Measurements from ENCODE around the gene PITHD1.
A peak's percentile ranks its signal among the peaks of the same experiment; 100 is the strongest.
"Not testable (repeated sequence)": the region's sequence is repeated elsewhere in the genome, so short reads cannot be mapped to it uniquely, and the experiment has no call there.

Gene PITHD1

DNA sequence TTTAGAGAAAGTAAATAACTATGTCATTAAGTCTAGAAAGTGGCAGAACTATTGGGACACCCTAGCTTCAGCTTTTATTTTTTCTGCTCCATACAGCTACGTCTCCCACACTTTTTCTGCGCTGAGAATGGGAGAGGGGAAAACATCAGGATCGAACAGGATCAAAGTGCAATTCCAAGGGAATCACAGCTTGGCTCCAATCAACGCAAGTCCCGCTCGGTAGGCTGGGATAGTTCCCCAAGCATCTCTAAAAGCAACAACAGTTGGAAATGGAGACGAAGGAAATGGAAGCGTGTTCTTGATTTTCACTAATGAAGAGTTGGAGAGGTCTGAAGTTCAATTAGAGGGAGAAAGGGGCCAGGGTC lies 46.5 kb downstream of the PITHD1 start:
- Histone ChIP-seq H3K9ac (ENCODE audit: low read length) (peak overlapping the region; percentile 93), H3K9me3 (ENCODE audit: low read length) (no peaks in the 10 kb centered on the region), H2AFZ (ENCODE audit: low read length) (no peak overlapping the region), H3K27ac (ENCODE audit: low read depth, low read length, poor library complexity, severe bottlenecking) (peak overlapping the region; percentile 55), H3K27me3 (ENCODE audit: insufficient read depth, low read length) (no peaks in the 10 kb centered on the region), H3F3A (ENCODE audit: insufficient read depth, low read length) (peaks cover 7% of the 10 kb centered on the region; the same call in 1 of the 2 replicates), H3K4me3 (ENCODE audit: low read depth, low read length, poor library complexity, severe bottlenecking) (peak overlapping the region; percentile 85), H3K4me1 (ENCODE audit: insufficient read depth, low read length, severe bottlenecking) (peaks cover 18% of the 10 kb centered on the region), H4K20me1 (ENCODE audit: insufficient read depth, low read length) (no peaks in the 10 kb centered on the region), H3K9me2 (ENCODE audit: low read depth, low read length) (no peaks in the 10 kb centered on the region), H3K36me3 (ENCODE audit: insufficient read depth, low read length) (peaks cover 1% of the 10 kb centered on the region; the same call in 1 of the 2 replicates), H3K79me2 (ENCODE audit: insufficient read depth, low read length) (no peaks in the 10 kb centered on the region), H3K4me2 (ENCODE audit: low read length) (peak overlapping the region; percentile 72)
- TF ChIP-seq, protein P1, sequence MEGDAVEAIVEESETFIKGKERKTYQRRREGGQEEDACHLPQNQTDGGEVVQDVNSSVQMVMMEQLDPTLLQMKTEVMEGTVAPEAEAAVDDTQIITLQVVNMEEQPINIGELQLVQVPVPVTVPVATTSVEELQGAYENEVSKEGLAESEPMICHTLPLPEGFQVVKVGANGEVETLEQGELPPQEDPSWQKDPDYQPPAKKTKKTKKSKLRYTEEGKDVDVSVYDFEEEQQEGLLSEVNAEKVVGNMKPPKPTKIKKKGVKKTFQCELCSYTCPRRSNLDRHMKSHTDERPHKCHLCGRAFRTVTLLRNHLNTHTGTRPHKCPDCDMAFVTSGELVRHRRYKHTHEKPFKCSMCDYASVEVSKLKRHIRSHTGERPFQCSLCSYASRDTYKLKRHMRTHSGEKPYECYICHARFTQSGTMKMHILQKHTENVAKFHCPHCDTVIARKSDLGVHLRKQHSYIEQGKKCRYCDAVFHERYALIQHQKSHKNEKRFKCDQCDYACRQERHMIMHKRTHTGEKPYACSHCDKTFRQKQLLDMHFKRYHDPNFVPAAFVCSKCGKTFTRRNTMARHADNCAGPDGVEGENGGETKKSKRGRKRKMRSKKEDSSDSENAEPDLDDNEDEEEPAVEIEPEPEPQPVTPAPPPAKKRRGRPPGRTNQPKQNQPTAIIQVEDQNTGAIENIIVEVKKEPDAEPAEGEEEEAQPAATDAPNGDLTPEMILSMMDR (IDR thresholded peaks at IDR 0.05; ENCODE audit: low read length): no peak
- no peak for TF ChIP-seq EZH2 (IDR thresholded peaks at IDR 0.05; ENCODE audit: borderline replicate concordance, low read length)

DNA sequence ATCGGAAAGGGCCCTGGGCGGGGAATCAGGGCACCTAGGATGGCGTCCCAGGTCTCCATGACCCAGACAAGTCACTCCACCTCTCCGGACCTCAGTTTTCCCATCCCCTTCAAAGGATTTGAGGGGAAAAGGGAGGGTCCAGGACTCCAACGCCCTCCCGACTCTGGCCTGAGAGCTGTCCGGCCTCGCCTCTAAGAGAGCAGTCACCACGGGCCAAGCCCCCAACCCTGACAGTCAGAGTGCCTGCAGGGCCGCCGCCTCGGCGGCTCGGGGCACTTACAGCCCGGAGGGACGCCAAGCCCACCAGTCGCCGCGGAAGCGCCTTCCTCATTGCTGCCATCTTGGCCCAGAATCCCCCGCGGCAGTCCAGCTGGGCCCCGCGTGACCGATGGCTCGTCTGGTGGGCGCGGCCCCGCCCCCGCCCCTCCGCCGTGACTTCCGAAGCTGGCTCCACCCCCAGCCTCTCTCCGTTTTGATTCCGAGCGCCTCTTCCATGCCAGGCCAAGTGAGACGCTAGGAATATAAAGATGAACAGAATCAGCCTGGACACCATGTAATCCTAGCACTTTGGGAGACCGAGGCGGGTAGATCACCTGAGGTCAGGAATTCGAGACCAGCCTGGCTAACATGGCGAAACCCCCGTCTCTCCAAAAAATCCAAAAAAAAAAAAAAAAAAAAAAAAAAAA lies 47.0 kb downstream of the PITHD1 start, which contains the start of gene HMGCL:
HMGCL (minus strand) TSS at position 354 of the 686 bp plus-strand sequence; CDS start at position 340, 14 bp downstream.
- Histone ChIP-seq H2AFZ (ENCODE audit: low read length) (no peak within 1 kb of the TSS), H3K79me2 (ENCODE audit: insufficient read depth, low read length) (no peaks in the 10 kb centered on the region), H3K4me3 (ENCODE audit: low read depth, low read length, poor library complexity, severe bottlenecking) (peak within 1 kb of the TSS; percentile 85), H3K9me3 (ENCODE audit: low read length) (no peaks in the 10 kb centered on the region), H3K9me2 (ENCODE audit: low read depth, low read length) (no peaks in the 10 kb centered on the region), H3K4me1 (ENCODE audit: insufficient read depth, low read length, severe bottlenecking) (peaks cover 18% of the 10 kb centered on the region), H3K9ac (ENCODE audit: low read length) (peak within 1 kb of the TSS; percentile 93), H3K4me2 (ENCODE audit: low read length) (peak within 1 kb of the TSS; percentile 72), H3K27ac (ENCODE audit: low read depth, low read length, poor library complexity, severe bottlenecking) (peak within 1 kb of the TSS; percentile 55), H3K36me3 (ENCODE audit: insufficient read depth, low read length) (no peaks in the 10 kb centered on the region), H3F3A (ENCODE audit: insufficient read depth, low read length) (peaks cover 7% of the 10 kb centered on the region; the same call in 1 of the 2 replicates), H3K27me3 (ENCODE audit: insufficient read depth, low read length) (no peaks in the 10 kb centered on the region), H4K20me1 (ENCODE audit: insufficient read depth, low read length) (no peaks in the 10 kb centered on the region)
- no peak for TF ChIP-seq EZH2 (IDR thresholded peaks at IDR 0.05; ENCODE audit: borderline replicate concordance, low read length)
- TF ChIP-seq, protein P1 (IDR thresholded peaks at IDR 0.05; ENCODE audit: low read length): no peak

DNA sequence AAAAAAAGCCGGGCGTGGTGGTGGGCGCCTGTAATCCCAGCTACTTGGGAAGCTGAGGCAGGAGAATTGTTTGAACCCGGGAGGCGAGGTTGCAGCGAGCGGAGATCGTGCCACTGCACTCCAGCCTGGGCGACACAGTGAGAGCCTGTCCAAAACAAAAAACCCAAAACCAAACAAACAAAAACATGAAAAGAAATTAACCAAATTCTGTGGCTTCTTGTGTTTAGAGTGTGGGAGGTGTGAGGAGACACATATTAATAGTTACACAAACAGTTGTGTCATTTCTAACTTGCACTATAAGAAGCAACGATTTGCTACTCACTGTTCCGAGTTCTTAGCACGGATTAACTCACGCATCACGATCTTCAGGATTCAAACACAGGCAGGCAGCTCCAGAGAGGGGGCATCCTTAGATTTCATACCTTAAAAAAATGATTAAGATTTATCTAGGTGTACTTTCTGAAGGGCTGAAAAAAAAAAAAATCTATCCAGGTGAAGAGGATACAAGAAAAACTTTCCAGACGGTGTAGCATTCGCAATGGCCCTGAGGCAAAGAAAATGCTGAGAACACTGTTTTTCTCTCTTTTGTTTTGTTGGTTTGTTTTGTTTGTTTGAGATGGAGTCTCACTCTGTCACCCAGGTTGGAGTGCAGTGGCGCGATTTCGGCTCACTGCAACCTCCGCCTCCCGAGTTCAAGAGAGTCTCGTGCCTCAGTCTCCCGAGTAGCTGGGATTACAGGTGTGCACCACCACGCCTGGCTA lies 47.7 kb downstream of the PITHD1 start:
- Histone ChIP-seq H3K9me3 (ENCODE audit: low read length) (no peaks in the 10 kb centered on the region), H3F3A (ENCODE audit: insufficient read depth, low read length) (peaks cover 7% of the 10 kb centered on the region; the same call in 1 of the 2 replicates), H3K4me2 (ENCODE audit: low read length) (peak overlapping the region; percentile 72), H3K36me3 (ENCODE audit: insufficient read depth, low read length) (no peaks in the 10 kb centered on the region), H4K20me1 (ENCODE audit: insufficient read depth, low read length) (no peaks in the 10 kb centered on the region), H3K9ac (ENCODE audit: low read length) (peak overlapping the region; percentile 93), H3K9me2 (ENCODE audit: low read depth, low read length) (no peaks in the 10 kb centered on the region), H3K4me3 (ENCODE audit: low read depth, low read length, poor library complexity, severe bottlenecking) (peak overlapping the region; percentile 85), H3K27me3 (ENCODE audit: insufficient read depth, low read length) (no peaks in the 10 kb centered on the region), H3K79me2 (ENCODE audit: insufficient read depth, low read length) (no peaks in the 10 kb centered on the region), H2AFZ (ENCODE audit: low read length) (no peak overlapping the region), H3K4me1 (ENCODE audit: insufficient read depth, low read length, severe bottlenecking) (peaks cover 18% of the 10 kb centered on the region), H3K27ac (ENCODE audit: low read depth, low read length, poor library complexity, severe bottlenecking) (peak overlapping the region; percentile 10)
- no peak for TF ChIP-seq EZH2 (IDR thresholded peaks at IDR 0.05; ENCODE audit: borderline replicate concordance, low read length)
- TF ChIP-seq, protein P1 (IDR thresholded peaks at IDR 0.05; ENCODE audit: low read length): no peak

DNA sequence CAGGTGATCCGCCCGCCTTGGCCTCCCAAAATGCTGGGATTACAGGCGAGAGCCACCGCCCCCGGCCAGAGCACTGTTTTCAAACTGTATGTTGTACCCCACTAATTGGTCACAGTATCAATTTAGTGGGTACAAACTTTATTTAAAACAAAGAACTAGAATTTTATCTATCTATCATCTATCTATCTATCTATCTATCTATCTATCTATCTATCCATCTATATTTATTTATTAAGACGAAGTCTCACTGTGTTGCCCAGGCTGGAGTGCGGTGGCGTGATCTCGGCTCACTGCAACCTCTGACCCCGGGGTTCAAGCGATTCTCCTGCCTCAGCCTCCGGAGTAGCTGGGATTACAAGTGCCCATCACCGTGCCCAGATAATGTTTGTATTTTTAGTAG lies 48.4 kb downstream of the PITHD1 start:
- H2AFZ ChIP-seq (ENCODE audit: low read length); H3K9ac ChIP-seq (ENCODE audit: low read length); H3K9me3 ChIP-seq (ENCODE audit: low read length); H3K27me3 ChIP-seq (ENCODE audit: insufficient read depth, low read length); H3K4me3 ChIP-seq (ENCODE audit: low read depth, low read length, poor library complexity, severe bottlenecking); H3K27ac ChIP-seq (ENCODE audit: low read depth, low read length, poor library complexity, severe bottlenecking); H3K9me2 ChIP-seq (ENCODE audit: low read depth, low read length); H3F3A ChIP-seq (ENCODE audit: insufficient read depth, low read length); H3K36me3 ChIP-seq (ENCODE audit: insufficient read depth, low read length); H3K4me2 ChIP-seq (ENCODE audit: low read length); H3K79me2 ChIP-seq (ENCODE audit: insufficient read depth, low read length); H4K20me1 ChIP-seq (ENCODE audit: insufficient read depth, low read length): not testable (repeated sequence)
- H3K4me1 ChIP-seq (ENCODE audit: insufficient read depth, low read length, severe bottlenecking): peaks cover 18% of the 10 kb centered on the region
